T-helper 2 cell treated with Interferon-gamma antibody and Interleukin-4, amounts not matched to agents 5 μg/mL and 100 μg/mL, for 36 hours (primary cell): Measurements from ENCODE around the gene GABBR1.

Source experiments
- DNase-seq: peaks from one replicate; pipeline ENCODE4 v3.0.0; 2021; ENCODE audit warnings: low spot score
- H3K27ac Mint-ChIP-seq: one replicate; pipeline ENCODE4 v1.8.0; 2021; ENCODE audit warnings: mild to moderate bottlenecking, mixed read lengths
- H3K27me3 Mint-ChIP-seq: one replicate; pipeline ENCODE4 v1.8.0; 2021; ENCODE audit warnings: low read depth, mixed read lengths
- H3K36me3 Mint-ChIP-seq: one replicate; pipeline ENCODE4 v1.8.0; 2021; ENCODE audit warnings: low read depth, mixed read lengths
- H3K4me1 Mint-ChIP-seq: one replicate; pipeline ENCODE4 v1.8.0; 2021; ENCODE audit warnings: low read depth, mixed read lengths
- H3K4me3 Mint-ChIP-seq: one replicate; pipeline ENCODE4 v1.8.0; 2022; ENCODE audit warnings: mild to moderate bottlenecking, moderate library complexity, mixed read lengths
- H3K9me3 Mint-ChIP-seq: one replicate; pipeline ENCODE4 v1.8.0; 2021; ENCODE audit warnings: mixed read lengths

The GABBR1 gene

GRCh38 chr6:29591677-29592076 lies 41.3 kb downstream of the GABBR1 start:
- H3K9me3 Mint-ChIP-seq: no peaks in the 10 kb centered on the region
- H3K4me1 Mint-ChIP-seq: no peaks in the 10 kb centered on the region
- no peaks in the 10 kb centered on the region for H3K36me3 Mint-ChIP-seq
- no peak for DNase-seq
- no peak overlapping the region for H3K27ac Mint-ChIP-seq
- peaks cover 19% of the 10 kb centered on the region for H3K27me3 Mint-ChIP-seq
- H3K4me3 Mint-ChIP-seq: no peak overlapping the region

- no peak for DNase-seq
- Mint-ChIP-seq H3K9me3 (no peaks in the 10 kb centered on the region), H3K36me3 (no peaks in the 10 kb centered on the region), H3K4me1 (no peaks in the 10 kb centered on the region), H3K27ac (no peak overlapping the region), H3K27me3 (peaks cover 24% of the 10 kb centered on the region), H3K4me3 (no peak overlapping the region)
Observed at GRCh38 chr6:29590218-29590808, 42.7 kb downstream of the GABBR1 start.

DNA sequence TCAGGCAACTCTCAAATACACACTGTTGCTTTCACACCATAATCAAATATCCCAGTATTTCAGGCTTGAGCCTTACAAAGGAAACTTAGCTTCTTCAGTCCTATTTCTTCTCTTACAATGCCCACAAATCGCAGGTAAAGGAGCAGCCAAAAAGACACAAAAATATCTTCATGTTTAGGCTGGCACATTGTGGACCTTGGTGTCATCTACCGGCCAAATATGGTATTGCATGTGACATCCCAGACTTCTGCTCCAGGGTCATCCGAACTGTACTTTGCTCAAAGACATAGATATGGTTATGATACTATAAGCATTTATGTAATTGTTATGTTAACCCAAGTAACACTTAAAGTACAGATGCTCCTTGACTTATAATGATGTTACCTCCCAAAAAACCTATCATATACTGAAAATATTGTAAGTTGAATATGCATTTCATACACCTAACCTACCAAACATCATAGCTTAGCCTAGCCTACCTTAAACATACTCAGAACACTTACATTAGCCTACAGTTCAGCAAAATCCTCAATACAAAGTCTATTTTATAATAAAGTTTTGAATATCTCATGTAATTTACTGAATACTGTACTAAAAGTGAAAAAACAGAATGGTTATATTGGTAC lies 43.4 kb downstream of the GABBR1 start:
- Mint-ChIP-seq H3K36me3 (no peaks in the 10 kb centered on the region), H3K4me1 (no peaks in the 10 kb centered on the region), H3K27ac (no peak overlapping the region), H3K27me3 (peaks cover 21% of the 10 kb centered on the region), H3K9me3 (no peaks in the 10 kb centered on the region), H3K4me3 (no peak overlapping the region)
- DNase-seq: peak; percentile 22

GRCh38 chr6:29584821-29585220 lies 48.2 kb downstream of the GABBR1 start, which contains the start of gene OR2H2:
Gene OR2H2, plus strand, starts transcription at chr6:29585121. Its CDS starts 2,824 bp downstream, at chr6:29587945.
- H3K4me3 Mint-ChIP-seq: no peak within 1 kb of the TSS
- H3K9me3 Mint-ChIP-seq: no peaks in the 10 kb centered on the region
- H3K36me3 Mint-ChIP-seq: no peaks in the 10 kb centered on the region
- peaks cover 23% of the 10 kb centered on the region for H3K27me3 Mint-ChIP-seq
- DNase-seq: no peak
- no peaks in the 10 kb centered on the region for H3K4me1 Mint-ChIP-seq
- H3K27ac Mint-ChIP-seq: no peak within 1 kb of the TSS

- no peaks in the 10 kb centered on the region for H3K9me3 Mint-ChIP-seq
- no peak overlapping the region for H3K27ac Mint-ChIP-seq
- peaks cover 14% of the 10 kb centered on the region for H3K27me3 Mint-ChIP-seq
- no peaks in the 10 kb centered on the region for H3K4me1 Mint-ChIP-seq
- no peak overlapping the region for H3K4me3 Mint-ChIP-seq
- H3K36me3 Mint-ChIP-seq: no peaks in the 10 kb centered on the region
- no peak for DNase-seq
Observed at GRCh38 chr6:29577544-29577943, 55.4 kb downstream of the GABBR1 start.

DNA sequence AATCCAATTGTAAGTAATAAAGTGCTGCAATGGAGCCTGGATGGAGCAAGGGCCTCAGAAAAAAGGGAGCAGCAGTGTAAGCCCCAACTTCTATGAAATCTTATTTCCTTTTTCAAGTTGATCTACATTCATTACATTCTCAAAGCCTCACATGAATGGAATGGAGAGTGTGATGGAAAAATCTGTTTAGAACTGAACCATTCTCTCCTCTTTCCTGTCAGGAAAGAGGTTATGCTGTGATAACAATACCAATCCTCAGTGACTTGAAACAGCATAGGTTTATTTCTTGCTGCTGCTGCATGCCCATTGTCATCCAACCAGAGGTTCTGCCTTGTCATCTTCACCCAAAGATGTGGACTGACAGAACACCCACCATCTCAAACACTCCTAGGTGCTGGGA lies 56.9 kb downstream of the GABBR1 start:
- no peaks in the 10 kb centered on the region for H3K9me3 Mint-ChIP-seq
- H3K4me3 Mint-ChIP-seq: no peak overlapping the region
- no peaks in the 10 kb centered on the region for H3K36me3 Mint-ChIP-seq
- no peaks in the 10 kb centered on the region for H3K4me1 Mint-ChIP-seq
- no peak for DNase-seq
- peaks cover 23% of the 10 kb centered on the region for H3K27me3 Mint-ChIP-seq
- H3K27ac Mint-ChIP-seq: no peak overlapping the region

DNA sequence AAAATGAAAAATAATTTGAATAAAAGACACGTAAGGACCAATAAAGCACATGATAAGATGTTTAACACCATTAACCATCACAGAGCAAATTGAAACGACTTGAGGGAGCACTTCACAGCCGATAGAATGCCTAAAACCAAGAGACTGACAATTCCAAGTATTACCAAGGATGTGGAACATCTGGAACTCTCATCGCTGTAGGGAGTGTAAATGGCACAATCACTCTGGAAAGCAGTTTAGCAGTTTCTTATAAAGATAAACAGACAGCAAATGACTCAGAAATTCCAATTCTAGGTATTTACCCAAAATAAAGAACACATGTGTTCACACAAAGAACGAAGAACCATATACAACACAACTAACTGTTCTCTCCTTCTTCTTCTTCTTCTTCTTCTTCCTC lies 65.0 kb downstream of the GABBR1 start:
- Mint-ChIP-seq H3K27ac (no peak overlapping the region), H3K36me3 (no peaks in the 10 kb centered on the region), H3K9me3 (no peaks in the 10 kb centered on the region), H3K4me1 (peaks cover 1% of the 10 kb centered on the region), H3K27me3 (peaks cover 23% of the 10 kb centered on the region), H3K4me3 (no peak overlapping the region)
- no peak for DNase-seq

DNA sequence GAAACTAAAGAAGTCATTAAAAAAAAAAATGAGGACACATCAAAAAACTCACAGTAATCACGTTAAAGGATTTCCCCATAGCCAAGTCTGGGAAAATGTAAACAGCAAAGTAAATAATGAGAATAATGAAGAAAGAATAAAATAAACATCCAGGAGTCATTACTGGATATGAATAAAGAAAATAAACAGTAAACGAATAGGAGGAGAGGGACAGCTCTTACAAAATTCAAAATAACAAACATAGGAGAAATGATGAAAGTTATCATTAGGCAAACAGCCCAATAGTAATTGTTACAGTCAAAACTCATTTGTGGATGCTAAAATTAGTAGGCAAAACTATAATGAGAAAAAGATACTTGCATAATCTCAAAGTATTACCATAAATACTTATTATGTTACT lies 65.4 kb downstream of the GABBR1 start:
- Mint-ChIP-seq H3K9me3 (no peaks in the 10 kb centered on the region), H3K27me3 (peaks cover 28% of the 10 kb centered on the region), H3K27ac (no peak overlapping the region), H3K36me3 (no peaks in the 10 kb centered on the region), H3K4me3 (no peak overlapping the region), H3K4me1 (peaks cover 1% of the 10 kb centered on the region)
- no peak for DNase-seq

- Mint-ChIP-seq H3K27me3 (peaks cover 26% of the 10 kb centered on the region), H3K36me3 (no peaks in the 10 kb centered on the region), H3K4me1 (peaks cover 1% of the 10 kb centered on the region), H3K9me3 (no peaks in the 10 kb centered on the region), H3K4me3 (no peak overlapping the region), H3K27ac (no peak overlapping the region)
- no peak for DNase-seq
Observed at GRCh38 chr6:29566856-29567255, 66.1 kb downstream of the GABBR1 start.

GRCh38 chr6:29564875-29565274 lies 68.1 kb downstream of the GABBR1 start:
- Mint-ChIP-seq H3K9me3 (no peaks in the 10 kb centered on the region), H3K4me1 (peaks cover 1% of the 10 kb centered on the region)

GRCh38 chr6:29563435-29563965 lies 69.5 kb downstream of the GABBR1 start:
- no peak for DNase-seq
- H3K27ac Mint-ChIP-seq: no peak overlapping the region
- H3K4me3 Mint-ChIP-seq: no peak overlapping the region
- peaks cover 1% of the 10 kb centered on the region for H3K4me1 Mint-ChIP-seq
- H3K9me3 Mint-ChIP-seq: no peaks in the 10 kb centered on the region
- H3K36me3 Mint-ChIP-seq: no peaks in the 10 kb centered on the region
- peaks cover 34% of the 10 kb centered on the region for H3K27me3 Mint-ChIP-seq

More at GRCh38 chr6:29564875-29565274, 68.1 kb downstream of the GABBR1 start:
- no peak overlapping the region for H3K27ac Mint-ChIP-seq
- no peaks in the 10 kb centered on the region for H3K36me3 Mint-ChIP-seq
- H3K27me3 Mint-ChIP-seq: peaks cover 32% of the 10 kb centered on the region
- no peak for DNase-seq
- H3K4me3 Mint-ChIP-seq: no peak overlapping the region

DNA sequence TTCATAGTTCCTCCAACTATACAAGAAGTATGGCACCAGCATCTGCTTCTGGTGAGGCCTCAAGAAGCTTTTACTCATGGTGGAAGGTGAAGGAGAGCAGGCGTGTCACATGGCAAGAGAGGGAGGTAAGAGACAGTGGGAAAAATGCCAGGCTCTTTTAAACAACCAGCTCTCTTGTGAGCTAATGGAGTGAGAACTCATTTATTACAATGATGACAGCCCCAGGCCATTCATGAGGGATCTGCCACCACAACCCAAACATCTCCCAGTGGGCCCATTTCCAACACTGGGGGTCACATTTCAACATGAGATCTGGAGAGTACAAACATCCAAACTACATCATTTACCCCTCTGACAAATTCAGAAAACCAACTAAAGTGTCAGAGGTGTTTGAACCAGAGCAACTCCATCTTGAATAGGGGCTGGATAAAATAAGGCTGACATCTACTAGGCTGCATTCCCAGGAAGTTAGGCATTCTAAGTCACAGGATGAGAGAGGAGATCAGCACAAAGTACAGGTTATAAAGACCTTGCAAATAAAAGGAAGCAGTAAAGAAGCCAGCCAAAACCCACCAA lies 71.3 kb downstream of the GABBR1 start:
- H3K27me3 Mint-ChIP-seq: peaks cover 32% of the 10 kb centered on the region
- no peaks in the 10 kb centered on the region for H3K9me3 Mint-ChIP-seq
- DNase-seq: no peak
- H3K4me1 Mint-ChIP-seq: peaks cover 1% of the 10 kb centered on the region
- H3K27ac Mint-ChIP-seq: no peak overlapping the region
- H3K4me3 Mint-ChIP-seq: no peak overlapping the region
- H3K36me3 Mint-ChIP-seq: no peaks in the 10 kb centered on the region

DNA sequence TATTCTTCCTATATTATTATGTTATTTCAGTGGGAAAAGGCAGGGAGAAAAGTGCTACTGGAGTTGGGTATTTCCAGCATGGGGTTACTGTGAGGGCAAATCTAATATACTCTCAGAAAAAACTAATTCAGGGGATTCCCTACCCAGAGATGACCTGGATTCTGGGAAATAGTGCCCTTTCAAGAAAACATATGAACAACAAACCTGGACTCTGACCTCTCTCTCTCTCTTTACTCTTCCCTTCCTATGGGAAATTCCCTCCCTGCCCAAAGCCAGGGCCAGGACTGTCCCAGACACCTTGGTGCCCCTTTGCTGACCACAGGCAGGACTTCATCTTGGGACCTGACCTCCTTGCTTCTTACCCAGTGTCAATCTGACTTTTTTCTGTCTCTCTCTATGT lies 71.9 kb downstream of the GABBR1 start:
- no peaks in the 10 kb centered on the region for H3K36me3 Mint-ChIP-seq
- peaks cover 38% of the 10 kb centered on the region for H3K27me3 Mint-ChIP-seq
- no peaks in the 10 kb centered on the region for H3K9me3 Mint-ChIP-seq
- H3K27ac Mint-ChIP-seq: no peak overlapping the region
- H3K4me3 Mint-ChIP-seq: no peak overlapping the region
- DNase-seq: no peak
- peaks cover 1% of the 10 kb centered on the region for H3K4me1 Mint-ChIP-seq

GRCh38 chr6:29559524-29560287 lies 73.3 kb downstream of the GABBR1 start, which contains the start of gene UBD:
Gene UBD, minus strand, starts transcription at chr6:29559732. Its CDS starts 31 bp downstream, at chr6:29559701.
- no peaks in the 10 kb centered on the region for H3K36me3 Mint-ChIP-seq
- no peak for DNase-seq
- peaks cover 49% of the 10 kb centered on the region for H3K27me3 Mint-ChIP-seq
- no peak within 1 kb of the TSS for H3K4me3 Mint-ChIP-seq
- H3K9me3 Mint-ChIP-seq: no peaks in the 10 kb centered on the region
- H3K27ac Mint-ChIP-seq: no peak within 1 kb of the TSS
- peaks cover 1% of the 10 kb centered on the region for H3K4me1 Mint-ChIP-seq
